Sigmoid colon (tissue), 7 donors: ENCODE data around the gene ZRANB1. TPM values are rescaled to one million over a fixed set of nuclear protein-coding genes. Genes with fewer than 3 reads are reported as not detected.
A peak's percentile ranks its signal among the peaks of the same experiment; 100 is the strongest.

Experiments
- DNase-seq: peaks from one replicate; pipeline ENCODE4 v3.0.0-alpha.2; 2019
- H3K27ac ChIP-seq, 4 donors: fragments of 200-600 bp; sonication (generic); one replicate each; pipeline ENCODE4 v1.5.1; 2016 to 2019; ENCODE audit warnings: mild to moderate bottlenecking in 1 of 4
- H3K27me3 ChIP-seq, 3 donors: fragments of 200-600 bp; sonication (generic); one replicate each; pipeline ENCODE4 v1.5.1; 2019; ENCODE audit warnings: mild to moderate bottlenecking in 1 of 3
- H3K36me3 ChIP-seq, 4 donors: fragments of 200-600 bp; sonication (generic); one replicate each; pipeline ENCODE4 v1.5.1; 2016 to 2019
- H3K4me1 ChIP-seq, 4 donors: fragments of 200-600 bp; sonication (generic); one replicate each; pipeline ENCODE4 v1.5.1; 2017 to 2019
- H3K4me3 ChIP-seq, 4 donors: fragments of 200-600 bp; sonication (generic); one replicate each; pipeline ENCODE4 v1.5.1; 2017 to 2019; ENCODE audit warnings: mild to moderate bottlenecking in 2 of 4, moderate library complexity in 1 of 4
- H3K9me3 ChIP-seq, 4 donors: fragments of 200-600 bp in 3 of 4; sonication (generic) in 3 of 4; one replicate each; pipeline versions ENCODE4 v1.5.1 to v1.6.1; 2013 to 2019
- CTCF ChIP-seq, 4 experiments: fragments of 450-650 bp in 3 of 4; fragments of 200-600 bp in 1 of 4; IDR thresholded peaks; one replicate each; pipeline ENCODE4 v1.5.1; 2016 to 2019; ENCODE audit warnings: antibody characterized with exemption in 4 of 4, mild to moderate bottlenecking in 3 of 4, moderate library complexity in 2 of 4
- EP300 ChIP-seq, 4 donors: sonication (generic); formaldehyde crosslinking; IDR thresholded peaks; one replicate each; pipeline ENCODE4 v1.6.1; 2017; ENCODE audit warnings: antibody characterized with exemption in 4 of 4
- POLR2A ChIP-seq, 2 donors: fragments of 450-650 bp; IDR thresholded peaks; one replicate each; pipeline ENCODE4 v1.6.1; 2016; ENCODE audit warnings: antibody characterized with exemption in 2 of 2, mild to moderate bottlenecking in 2 of 2, moderate library complexity in 2 of 2
- POLR2AphosphoS5 ChIP-seq, 4 donors: sonication (generic); formaldehyde crosslinking; IDR thresholded peaks; one replicate each; pipeline ENCODE4 v1.6.1; 2017; ENCODE audit warnings: antibody characterized with exemption in 4 of 4
- WGBS, 2 donors: extraction: QIAGEN DNeasy Blood & Tissue Kit; methylation state at CpG; one replicate each; pipeline ENCODE4 v1.1.7; 2013; 5-methylcytosine and 5-hydroxymethylcytosine counted together
- intact Hi-C: fragments of 100-400 bp; cut with DNase I; formaldehyde crosslinking; loops from one replicate; pipeline ENCODE4 v1.15.1; 2023
- polyA plus RNA-seq, 3 donors: library from polyadenylated mRNA; stranded (reverse); fragments of 200-250 nt; gene quantifications; one replicate each; pipeline ENCODE4 v1.2.3, GENCODE V29; 2013
- total RNA-seq, 4 donors: library from RNA; depleted of rRNA; stranded (reverse); fragments of >200 nt; gene quantifications; one replicate each; pipeline ENCODE4 v1.1.0, GENCODE V29; 2016
- donor health status: healthy with polysubstance abuse.
- donor health status: Bipolar disorder and iron deficiency.
- donor health status: healthy.

Gene ZRANB1
- total and polyA plus RNA-seq, 7 donors, result 6.7 to 49.0 (median 38.0) TPM

- Histone ChIP-seq H3K9me3 (no peaks in the 10 kb centered on the region), H3K4me1 (peaks cover 0 to 54% (median 35%) of the 10 kb centered on the region in 4 donors), H3K36me3 (no peaks in the 10 kb centered on the region), H3K4me3 (no peak overlapping the region), H3K27ac (peak overlapping the region; percentile 4 to 56 (median 43)), H3K27me3 (no peaks in the 10 kb centered on the region)
- TF ChIP-seq EP300 (IDR thresholded peaks at IDR 0.05) (no peak), POLR2AphosphoS5 (IDR thresholded peaks at IDR 0.05) (peak in 2 of 4 donors; percentile 12 to 39)
- WGBS, 2 donors, result 88 to 90% methylated on average over 27 of the region's 27 CpGs
- intact Hi-C loops, result no loop called here
- DNase-seq, result peak; percentile 65
Measured at GRCh38 chr10:125011926-125012705, 70.2 kb downstream of the ZRANB1 start.

- peak overlapping the region in 2 of 4 donors; percentile 38 to 56 for H3K27ac ChIP-seq
- no peaks in the 10 kb centered on the region for H3K27me3 ChIP-seq
- no peak overlapping the region for H3K4me3 ChIP-seq
- DNase-seq, result no peak
- no peak for TF ChIP-seq CTCF (IDR thresholded peaks at IDR 0.05)
- TF ChIP-seq POLR2A (IDR thresholded peaks at IDR 0.05), result no peak
- no peak for TF ChIP-seq EP300 (IDR thresholded peaks at IDR 0.05)
- TF ChIP-seq POLR2AphosphoS5 (IDR thresholded peaks at IDR 0.05), result no peak
- 41 to 75% methylated on average over 15 of the region's 15 CpGs for WGBS, 2 donors
- no peaks in the 10 kb centered on the region for H3K36me3 ChIP-seq
- H3K4me1 ChIP-seq, result peaks cover 0 to 54% (median 36%) of the 10 kb centered on the region in 4 donors
- H3K9me3 ChIP-seq, result no peaks in the 10 kb centered on the region
- intact Hi-C loops, result no loop called here
Measured at GRCh38 chr10:125012851-125013528, 71.1 kb downstream of the ZRANB1 start.

GRCh38 chr10:125013529-125013872, 71.6 kb downstream of the ZRANB1 start:
- WGBS, 2 donors, result 32 to 80% methylated on average over 7 of the region's 7 CpGs
- no peaks in the 10 kb centered on the region for H3K27me3 ChIP-seq
- no peak overlapping the region for H3K4me3 ChIP-seq
- no peaks in the 10 kb centered on the region for H3K9me3 ChIP-seq
- H3K4me1 ChIP-seq, result peaks cover 0 to 54% (median 35%) of the 10 kb centered on the region in 4 donors
- peak; percentile 55 for DNase-seq
- intact Hi-C loops, result no loop called here
- no peak overlapping the region for H3K27ac ChIP-seq
- H3K36me3 ChIP-seq, result no peaks in the 10 kb centered on the region
- TF ChIP-seq CTCF (IDR thresholded peaks at IDR 0.05), result no peak
- no peak for TF ChIP-seq EP300 (IDR thresholded peaks at IDR 0.05)
- TF ChIP-seq POLR2AphosphoS5 (IDR thresholded peaks at IDR 0.05), result no peak
- TF ChIP-seq POLR2A (IDR thresholded peaks at IDR 0.05), result no peak

- Histone ChIP-seq H3K9me3 (no peaks in the 10 kb centered on the region), H3K4me3 (no peak overlapping the region), H3K36me3 (no peaks in the 10 kb centered on the region), H3K4me1 (peaks cover 0 to 53% (median 38%) of the 10 kb centered on the region in 4 donors), H3K27me3 (no peaks in the 10 kb centered on the region), H3K27ac (peak overlapping the region in 2 of 4 donors; percentile 68 to 69)
- TF ChIP-seq POLR2AphosphoS5 (IDR thresholded peaks at IDR 0.05) (no peak), EP300 (IDR thresholded peaks at IDR 0.05) (no peak), CTCF (IDR thresholded peaks at IDR 0.05) (no peak), POLR2A (IDR thresholded peaks at IDR 0.05) (no peak)
- intact Hi-C loops, result no loop called here
- peak; percentile 71 for DNase-seq
- WGBS, 2 donors, result 69 to 86% methylated on average over 20 of the region's 20 CpGs
Measured at GRCh38 chr10:125014086-125014830, 72.3 kb downstream of the ZRANB1 start.
